ENCODE results near the gene ITPRIPL1. TPM values are rescaled to one million over a fixed set of nuclear protein-coding genes. Genes with fewer than 3 reads are reported as not detected.

The ITPRIPL1 gene
- total RNA-seq, 2 donors from 2014 or later: 1.4 to 2.1 TPM

- no peak for ATAC-seq
Observed at GRCh38 chr2:96319396-96319795, 5.7 kb upstream of the ITPRIPL1 start.

DNA sequence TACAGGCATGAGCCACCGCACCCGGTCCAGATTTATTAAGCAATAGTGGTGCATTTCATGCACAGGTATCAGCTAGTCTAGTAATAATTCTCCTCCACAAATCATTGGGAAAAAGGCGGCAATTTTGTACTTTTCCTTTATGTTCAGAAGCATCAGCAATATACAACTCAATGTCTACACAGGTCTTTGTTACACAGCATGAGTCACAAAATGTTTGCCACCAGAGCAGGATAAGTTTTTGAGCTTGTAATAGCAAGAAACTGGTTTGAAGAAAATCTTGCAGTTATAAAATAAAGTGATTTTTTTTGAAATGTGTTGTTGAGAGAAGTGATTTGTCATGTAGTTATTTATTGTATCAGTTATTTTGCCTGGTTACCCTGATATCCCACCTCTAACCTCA lies 4.8 kb upstream of the ITPRIPL1 start:
- intact Hi-C loops (cut with DNase I): no loop called here
- DNase-seq: no peak
- no peak for ATAC-seq

More at GRCh38 chr2:96319396-96319795, 5.7 kb upstream of the ITPRIPL1 start:
- intact Hi-C loops (cut with DNase I): no loop called here
- DNase-seq: no peak

- ATAC-seq (peak; percentile 49 to 53), DNase-seq (peak; percentile 53)
- intact Hi-C loops (cut with DNase I): no loop called here
Observed at GRCh38 chr2:96320728-96321622, 4.1 kb upstream of the ITPRIPL1 start.

- DNase-seq (no peak), ATAC-seq (no peak)
- intact Hi-C loops (cut with DNase I): no loop called here
Observed at GRCh38 chr2:96323849-96324248, 1.3 kb upstream of the ITPRIPL1 start.

- ATAC-seq (no peak), DNase-seq (no peak)
- intact Hi-C loops (cut with DNase I): no loop called here
Observed at GRCh38 chr2:96324721-96325040, 436 bp upstream of the ITPRIPL1 start.

DNA sequence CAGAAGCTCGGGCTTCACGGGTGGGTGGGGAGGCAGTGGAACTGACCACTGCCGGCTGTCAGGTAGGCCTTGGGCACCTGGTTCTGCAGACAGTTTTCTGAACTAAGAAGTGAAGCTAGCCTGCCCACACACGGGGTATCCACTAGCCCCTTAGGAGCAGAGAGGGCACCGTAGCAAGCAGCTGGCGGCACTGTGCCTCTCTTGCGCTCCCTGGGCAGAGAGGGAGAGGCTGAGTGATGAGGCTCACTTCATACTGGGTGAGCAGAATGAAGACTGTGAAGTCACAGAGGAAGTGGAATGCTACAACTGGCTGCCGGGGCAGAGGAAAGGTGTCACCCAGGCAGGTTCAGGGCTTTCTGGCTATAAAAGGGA lies 753 bp downstream of the ITPRIPL1 start:
- intact Hi-C loops (cut with DNase I): no loop called here
- no peak for DNase-seq
- ATAC-seq: peak; percentile 3 to 28

DNA sequence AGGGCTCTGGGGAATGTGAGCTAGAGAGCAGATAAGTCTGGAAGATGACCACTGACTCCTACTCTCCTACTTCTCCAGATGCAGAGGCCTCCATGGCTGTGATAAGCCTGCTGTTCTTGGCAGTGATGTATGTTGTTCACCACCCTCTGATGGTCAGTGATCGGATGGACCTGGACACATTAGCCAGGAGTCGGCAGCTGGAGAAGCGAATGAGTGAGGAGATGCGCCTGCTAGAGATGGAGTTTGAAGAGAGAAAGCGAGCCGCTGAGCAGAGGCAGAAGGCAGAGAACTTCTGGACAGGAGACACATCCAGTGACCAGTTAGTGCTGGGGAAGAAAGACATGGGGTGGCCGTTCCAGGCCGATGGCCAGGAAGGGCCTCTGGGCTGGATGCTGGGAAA lies 1.4 kb downstream of the ITPRIPL1 start:
- intact Hi-C loops (cut with DNase I): no loop called here
- DNase-seq (no peak), ATAC-seq (no peak)

- ATAC-seq (no peak), DNase-seq (no peak)
- intact Hi-C loops (cut with DNase I): no loop called here
Observed at GRCh38 chr2:96326990-96327820, 2.1 kb downstream of the ITPRIPL1 start.

GRCh38 chr2:96329456-96329855 lies 4.3 kb downstream of the ITPRIPL1 start:
- ATAC-seq: no peak
- DNase-seq: no peak
- intact Hi-C loops (cut with DNase I): no loop called here

DNA sequence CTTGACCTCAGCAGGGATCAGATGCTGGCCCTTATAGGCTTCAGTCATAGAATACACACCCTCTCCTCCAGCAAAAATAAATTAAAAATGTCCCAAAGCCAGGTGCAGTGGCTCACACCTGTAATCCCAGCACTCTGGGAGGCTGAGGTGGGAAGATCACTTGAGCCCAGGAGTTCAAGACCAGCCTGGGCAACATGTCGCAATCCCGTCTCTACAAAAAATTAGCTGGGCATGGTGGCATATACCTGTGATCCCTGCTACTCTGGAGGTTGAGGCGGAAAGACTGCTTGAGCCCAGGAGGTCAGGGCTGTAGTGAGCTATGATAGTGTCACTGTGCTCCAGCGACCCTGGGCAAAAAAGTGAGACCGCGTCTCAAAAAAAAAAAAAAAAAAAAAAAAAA lies 4.8 kb downstream of the ITPRIPL1 start:
- DNase-seq: no peak
- intact Hi-C loops (cut with DNase I): no loop called here

GRCh38 chr2:96330407-96330806 lies 5.3 kb downstream of the ITPRIPL1 start:
- intact Hi-C loops (cut with DNase I): no loop called here
- peak in 1 of 2 donors; percentile 33 for ATAC-seq

More for the DNA sequence above, 4.8 kb downstream of the ITPRIPL1 start:
- no peak for ATAC-seq

DNA sequence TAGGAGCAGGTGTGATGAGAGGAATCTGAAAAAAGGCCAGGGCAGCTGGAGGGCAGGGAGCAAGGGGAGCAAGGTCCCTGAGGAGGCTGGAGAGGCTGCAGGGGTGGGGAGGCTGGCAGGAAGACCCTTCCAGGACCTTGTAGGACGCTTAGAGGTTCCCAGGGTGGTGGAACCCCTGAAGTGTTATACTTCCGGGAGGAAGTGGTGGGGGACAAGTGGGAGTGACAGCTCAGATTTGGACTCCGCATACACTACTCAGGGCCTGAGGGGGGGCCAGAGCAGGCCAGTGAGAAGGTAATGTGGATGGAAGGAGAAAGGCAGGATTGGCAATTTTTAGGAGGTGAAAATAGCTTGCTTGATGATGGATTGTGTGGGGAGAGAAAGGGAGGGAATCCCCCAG lies 8.6 kb downstream of the ITPRIPL1 start:
- intact Hi-C loops (cut with DNase I): no loop called here
- ATAC-seq: no peak
- DNase-seq: no peak

More at GRCh38 chr2:96330407-96330806, 5.3 kb downstream of the ITPRIPL1 start:
- no peak for DNase-seq

- intact Hi-C loops (cut with DNase I): no loop called here
- DNase-seq: no peak
- no peak for ATAC-seq
Observed at GRCh38 chr2:96336104-96336775, 11.1 kb downstream of the ITPRIPL1 start.

- ATAC-seq: no peak
- no peak for DNase-seq
- intact Hi-C loops (cut with DNase I): no loop called here
Observed at GRCh38 chr2:96336873-96337272, 11.8 kb downstream of the ITPRIPL1 start.

DNA sequence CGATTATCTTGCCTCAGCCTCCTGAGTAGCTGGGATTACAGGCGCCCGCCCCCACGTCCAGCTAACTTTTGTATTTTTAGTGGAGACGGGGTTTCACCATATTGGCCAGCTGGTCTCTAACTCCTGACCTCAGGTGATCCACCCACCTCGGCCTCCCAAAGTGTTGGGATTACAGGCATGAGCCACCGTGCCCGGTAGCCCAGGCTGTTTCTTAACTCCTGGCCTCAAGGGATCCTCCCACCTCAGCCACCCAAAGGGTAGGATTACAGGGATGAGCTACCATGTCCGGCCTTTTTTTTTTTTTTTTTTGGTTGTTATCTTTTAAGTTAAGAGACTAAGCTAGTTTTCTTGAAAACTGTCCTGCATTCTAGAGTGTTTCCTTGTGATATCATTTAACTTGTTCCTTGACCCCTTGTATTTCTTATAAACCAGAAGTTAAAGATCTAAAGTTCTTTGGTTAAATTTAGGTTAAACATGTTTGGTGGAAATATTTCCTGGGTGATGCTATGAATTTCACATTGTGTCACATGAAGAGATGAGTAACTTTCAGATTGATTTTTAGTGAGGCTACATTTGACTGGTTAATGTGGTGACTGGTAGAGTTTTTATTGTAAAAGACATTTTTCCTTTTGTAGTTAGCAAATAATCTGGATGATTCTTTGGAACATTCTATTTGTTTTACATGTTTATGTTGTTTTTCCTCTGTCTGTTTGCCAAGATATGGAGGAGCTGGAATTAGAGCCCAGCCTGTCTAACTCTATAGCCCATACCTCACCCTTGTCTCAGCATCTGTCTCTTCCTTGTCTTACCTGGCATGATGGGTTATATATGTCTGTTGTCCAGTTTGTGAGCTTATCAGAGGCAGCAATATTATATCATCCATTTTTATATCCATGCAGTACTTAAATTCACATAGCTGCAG lies 15.6 kb downstream of the ITPRIPL1 start:
- ATAC-seq (no peak), DNase-seq (no peak)
- intact Hi-C loops (cut with DNase I): no loop called here

DNA sequence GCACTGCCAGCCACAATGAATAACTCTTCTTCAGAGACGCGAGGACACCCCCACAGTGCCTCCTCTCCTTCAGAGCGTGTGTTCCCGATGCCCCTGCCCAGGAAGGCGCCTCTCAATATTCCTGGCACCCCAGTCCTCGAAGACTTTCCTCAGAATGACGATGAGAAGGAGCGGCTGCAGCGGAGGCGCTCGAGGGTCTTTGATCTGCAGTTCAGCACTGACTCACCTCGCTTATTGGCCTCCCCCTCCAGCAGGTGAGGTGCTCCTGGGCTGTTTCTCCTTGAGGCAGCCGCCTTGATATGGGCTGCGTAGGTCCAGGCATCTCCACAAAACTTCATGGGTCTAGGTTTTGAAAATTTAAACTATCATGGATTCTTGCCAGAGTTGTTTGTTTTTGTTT lies 16.5 kb downstream of the ITPRIPL1 start:
- intact Hi-C loops (cut with DNase I): no loop called here
- no peak for ATAC-seq
- no peak for DNase-seq

DNA sequence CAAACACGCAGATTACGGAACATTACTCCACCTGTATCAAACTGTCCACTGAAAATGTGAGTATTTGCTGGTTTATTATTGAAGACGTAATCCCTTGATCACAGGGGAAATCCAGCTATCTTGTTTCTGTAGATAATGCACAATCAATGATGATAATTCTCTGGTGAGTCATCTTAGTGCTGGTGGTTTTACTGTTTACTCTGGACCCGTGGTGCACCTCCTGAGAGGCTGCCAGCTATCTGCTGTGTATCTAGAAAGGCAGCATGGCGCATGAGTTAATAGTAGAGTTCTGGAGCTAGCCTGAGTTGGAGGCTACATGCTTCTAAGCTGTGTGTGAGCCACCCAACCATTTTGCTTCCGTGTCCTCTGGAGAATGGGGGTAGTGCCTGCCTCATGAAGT lies 17.0 kb downstream of the ITPRIPL1 start:
- DNase-seq (peak; percentile 29), ATAC-seq (peak in 1 of 2 donors; percentile 35)
- intact Hi-C loops (cut with DNase I): no loop called here

DNA sequence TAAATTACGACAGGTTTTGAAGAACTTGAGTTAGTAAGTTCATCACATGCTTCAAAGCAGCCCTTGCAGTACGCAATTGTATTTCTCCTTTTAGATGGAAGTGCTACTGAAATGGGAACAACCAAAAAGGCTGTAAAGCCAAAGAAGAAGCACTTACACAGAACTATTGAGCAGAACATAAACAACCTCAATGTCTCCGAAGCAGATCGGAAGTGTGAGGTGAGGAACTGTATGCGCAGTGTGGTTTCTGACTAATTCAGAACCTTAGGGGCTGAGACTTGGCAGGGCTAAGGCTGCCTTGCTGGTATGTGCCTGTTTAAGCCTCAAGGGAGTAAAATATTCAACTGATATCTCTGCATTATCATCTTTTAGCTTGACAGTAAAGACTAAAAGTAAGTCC lies 18.9 kb downstream of the ITPRIPL1 start:
- ATAC-seq (peak; percentile 40 to 57), DNase-seq (no peak)
- intact Hi-C loops (cut with DNase I): no loop called here

DNA sequence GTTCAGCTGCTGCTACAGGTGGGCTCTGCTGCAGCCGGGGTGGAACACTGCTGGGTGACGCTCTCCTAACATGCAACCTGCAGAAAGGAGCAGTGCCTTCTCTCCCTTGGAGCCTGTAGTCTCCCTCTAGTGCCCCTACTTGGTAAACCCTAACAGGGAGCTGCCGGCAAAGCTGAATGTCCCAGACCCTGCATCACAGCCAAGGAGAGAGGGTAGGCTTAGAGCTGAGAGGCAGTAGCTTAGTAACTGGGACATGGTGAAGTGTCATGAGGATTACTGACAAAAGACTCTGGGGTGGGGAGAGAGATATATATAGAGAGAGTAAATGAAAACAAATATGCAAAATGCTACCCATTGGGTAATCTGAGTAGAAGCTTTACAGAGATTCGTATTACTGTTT lies 20.3 kb downstream of the ITPRIPL1 start:
- ATAC-seq (peak; percentile 84 to 89), DNase-seq (no peak)
- intact Hi-C loops (cut with DNase I): no loop called here

All from left cardiac atrium (tissue), 4 donors.